Measurements from ENCODE around the gene SEMA7A.

SEMA7A gene

DNA sequence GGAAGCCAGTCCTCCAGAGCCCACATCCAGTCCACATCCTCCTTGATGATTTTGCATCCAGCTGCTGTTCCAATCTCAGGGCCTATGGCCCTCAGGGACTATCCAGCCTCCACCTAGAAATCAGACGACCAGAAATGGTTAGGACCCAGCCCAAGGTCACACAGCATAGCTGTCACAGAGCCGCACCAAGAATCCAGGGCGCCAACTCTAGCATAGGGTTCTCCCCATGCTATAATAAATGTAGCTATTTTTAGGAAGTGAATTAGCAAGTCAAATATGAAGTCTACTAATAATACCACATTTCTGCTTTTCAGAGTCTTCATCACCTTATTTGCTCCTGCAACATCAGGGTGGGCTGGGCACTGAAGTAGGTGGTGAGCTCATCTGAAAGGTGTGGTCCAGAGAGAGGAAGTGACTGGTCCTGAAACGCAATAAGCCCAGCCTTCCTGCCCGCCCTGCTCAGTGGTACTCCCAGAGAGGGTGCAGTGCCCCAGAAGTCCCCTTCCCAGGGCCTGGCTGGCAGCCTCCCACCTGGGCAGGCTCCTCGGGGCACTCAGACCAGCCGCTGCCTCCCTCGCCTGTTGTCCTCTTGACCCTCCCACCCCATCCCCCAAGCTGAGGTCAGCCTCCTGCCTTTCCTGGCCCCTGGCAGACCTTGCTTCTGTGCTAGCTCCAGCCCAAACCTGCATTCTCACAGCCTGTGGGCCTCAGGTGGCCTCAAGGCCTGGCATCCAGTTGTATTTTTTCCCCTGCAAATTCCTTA lies 48.7 kb downstream of the SEMA7A start:
- DNase-seq: peak; percentile 48

DNA sequence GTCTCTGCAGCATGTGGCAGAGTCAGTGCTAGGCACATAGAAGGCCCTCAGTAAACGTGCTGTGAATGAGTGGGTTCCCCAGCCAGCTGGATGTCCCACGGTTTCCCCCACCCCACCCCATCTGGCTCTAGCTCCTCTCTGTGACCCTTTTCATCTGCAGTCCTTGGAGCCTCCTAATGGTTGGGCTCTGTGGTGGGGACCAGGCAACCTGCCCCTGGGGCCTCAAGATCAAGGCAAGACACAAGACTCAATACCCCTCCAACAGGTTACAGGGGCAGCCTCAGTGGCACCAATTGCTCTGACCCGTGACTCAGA lies 49.2 kb downstream of the SEMA7A start:
- no peak for DNase-seq

DNA sequence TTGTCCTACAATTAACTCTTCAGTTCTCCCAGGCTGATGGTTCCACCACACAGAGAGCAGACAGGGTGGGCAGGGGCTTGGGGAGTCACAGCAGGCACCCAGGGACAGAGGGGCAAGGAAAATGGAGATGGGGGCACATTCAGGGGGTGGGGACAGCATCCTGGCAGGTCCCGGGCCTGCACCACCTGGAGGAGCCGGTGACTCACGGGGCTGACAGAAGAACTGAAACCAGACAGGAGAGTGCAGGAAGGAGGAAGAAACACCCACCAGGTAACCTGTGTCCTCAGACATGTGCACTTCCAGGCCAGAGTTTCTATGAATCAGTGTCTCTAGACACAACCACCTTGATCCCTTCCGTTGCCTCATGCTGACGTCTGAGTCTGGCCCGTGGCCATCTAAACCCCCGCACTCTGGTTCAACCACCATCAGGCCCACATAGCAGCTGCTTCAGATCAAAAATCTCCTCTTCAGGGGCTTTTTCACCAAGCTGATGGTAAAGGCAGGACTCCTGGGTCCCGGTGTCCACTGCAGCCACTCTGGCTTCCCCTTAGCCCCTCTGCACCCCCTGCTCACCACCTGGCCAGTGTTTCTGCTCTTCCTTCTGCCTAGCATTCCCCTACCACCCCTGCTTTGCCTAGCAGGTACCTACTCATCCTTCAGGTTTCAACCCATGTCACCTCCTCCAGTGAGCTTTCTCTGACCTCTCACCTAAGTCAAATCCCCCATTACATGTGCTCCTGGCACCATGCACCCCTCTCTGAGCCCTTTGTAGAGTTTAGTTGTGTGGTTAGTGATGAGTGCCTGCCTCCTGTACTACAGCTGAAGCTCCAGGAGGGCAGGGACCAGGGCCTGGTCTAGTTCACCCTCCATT lies 49.8 kb downstream of the SEMA7A start:
- DNase-seq: peak; percentile 67

DNA sequence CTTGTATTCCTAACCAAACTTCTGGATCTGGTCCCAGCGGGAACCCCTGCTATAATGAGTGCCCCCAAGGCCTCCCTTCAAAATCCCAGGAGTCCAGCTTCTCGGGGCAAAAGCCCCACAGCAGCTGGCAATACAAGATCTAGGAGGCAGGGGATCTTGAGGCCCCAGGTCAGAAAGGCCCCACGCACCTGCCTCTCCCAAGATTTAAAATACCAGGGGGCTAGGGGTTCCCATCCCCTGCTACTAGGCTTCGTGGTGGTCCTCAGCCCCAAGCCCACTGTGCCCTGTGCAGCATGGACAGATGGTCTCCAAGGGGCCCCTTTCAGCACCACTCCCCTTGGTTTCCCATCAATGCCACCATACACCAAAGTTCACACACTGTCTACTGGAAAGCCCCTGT lies 50.5 kb downstream of the SEMA7A start:
- DNase-seq: no peak

DNA sequence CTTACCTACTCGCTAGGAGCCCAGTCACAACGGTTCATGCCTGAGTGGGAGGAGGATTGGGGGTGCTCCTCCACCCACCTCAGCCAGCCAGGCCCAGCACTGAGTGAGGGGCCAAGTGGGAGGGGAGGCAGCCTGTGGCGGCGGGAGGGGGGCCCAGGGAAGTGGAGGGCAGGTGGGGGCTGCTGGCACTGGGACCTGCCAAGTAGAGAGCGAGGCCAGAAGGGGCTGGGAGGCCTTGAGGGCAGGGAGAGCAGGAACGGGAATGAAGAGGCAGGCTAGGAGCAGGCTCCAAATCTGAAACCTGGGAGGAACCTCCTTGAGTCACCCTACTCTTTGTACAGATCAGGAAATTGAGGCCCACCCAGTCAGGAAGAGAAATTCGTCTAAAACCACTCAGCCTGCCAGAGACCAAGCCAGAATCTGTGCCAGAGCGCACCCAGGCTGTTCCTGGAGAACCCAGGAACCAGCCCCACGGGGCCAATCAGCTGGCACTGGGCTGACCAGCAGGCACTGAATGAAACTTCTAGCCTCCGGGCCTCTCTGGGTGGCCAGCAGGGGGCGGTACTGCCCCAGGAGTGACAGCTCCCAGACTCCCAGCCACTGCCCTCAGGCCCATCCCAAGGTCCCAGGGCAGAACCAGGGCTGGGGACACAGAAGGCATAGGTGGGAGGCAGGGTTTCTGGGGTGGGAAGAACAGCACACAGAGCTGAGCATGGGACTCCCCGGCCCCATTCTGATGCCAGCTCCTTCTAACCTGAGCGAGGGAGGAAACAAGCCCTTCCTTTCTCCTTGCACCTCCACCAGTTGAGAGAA lies 51.5 kb downstream of the SEMA7A start:
- peak; percentile 87 for DNase-seq

DNA sequence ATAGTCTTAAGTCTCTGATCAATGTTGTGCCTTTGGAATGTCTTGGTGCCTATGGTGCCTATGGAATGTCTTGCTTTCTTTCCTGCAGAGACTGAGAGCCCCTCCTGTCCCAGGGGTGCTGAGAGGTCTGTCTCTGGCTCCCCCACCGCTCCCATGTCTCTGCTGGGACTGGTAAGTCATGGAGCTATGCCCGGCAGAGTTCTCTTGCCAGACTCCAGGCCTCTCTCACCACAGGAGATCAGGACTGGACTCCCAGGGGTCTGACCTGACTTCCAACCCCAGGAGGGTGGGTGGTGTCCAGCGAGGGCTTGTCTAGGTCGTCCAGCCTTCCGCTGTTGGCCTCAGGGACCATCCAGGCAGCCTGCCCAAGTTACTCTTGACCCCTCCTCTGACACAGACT lies 52.3 kb downstream of the SEMA7A start:
- DNase-seq: no peak

DNA sequence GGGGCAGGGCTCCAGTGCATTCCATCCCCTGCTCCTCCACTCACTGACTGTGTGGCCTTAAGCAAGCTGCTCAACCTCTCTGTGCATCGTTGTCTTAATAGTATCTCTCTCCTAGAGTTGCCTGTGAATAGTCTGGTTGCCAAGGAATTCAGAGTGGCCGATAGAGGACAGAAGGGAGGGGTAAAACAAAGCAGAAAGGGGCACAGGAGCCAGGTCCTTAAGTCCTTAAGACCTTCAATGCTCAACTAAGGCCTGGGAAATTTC lies 52.6 kb downstream of the SEMA7A start:
- DNase-seq: no peak

DNA sequence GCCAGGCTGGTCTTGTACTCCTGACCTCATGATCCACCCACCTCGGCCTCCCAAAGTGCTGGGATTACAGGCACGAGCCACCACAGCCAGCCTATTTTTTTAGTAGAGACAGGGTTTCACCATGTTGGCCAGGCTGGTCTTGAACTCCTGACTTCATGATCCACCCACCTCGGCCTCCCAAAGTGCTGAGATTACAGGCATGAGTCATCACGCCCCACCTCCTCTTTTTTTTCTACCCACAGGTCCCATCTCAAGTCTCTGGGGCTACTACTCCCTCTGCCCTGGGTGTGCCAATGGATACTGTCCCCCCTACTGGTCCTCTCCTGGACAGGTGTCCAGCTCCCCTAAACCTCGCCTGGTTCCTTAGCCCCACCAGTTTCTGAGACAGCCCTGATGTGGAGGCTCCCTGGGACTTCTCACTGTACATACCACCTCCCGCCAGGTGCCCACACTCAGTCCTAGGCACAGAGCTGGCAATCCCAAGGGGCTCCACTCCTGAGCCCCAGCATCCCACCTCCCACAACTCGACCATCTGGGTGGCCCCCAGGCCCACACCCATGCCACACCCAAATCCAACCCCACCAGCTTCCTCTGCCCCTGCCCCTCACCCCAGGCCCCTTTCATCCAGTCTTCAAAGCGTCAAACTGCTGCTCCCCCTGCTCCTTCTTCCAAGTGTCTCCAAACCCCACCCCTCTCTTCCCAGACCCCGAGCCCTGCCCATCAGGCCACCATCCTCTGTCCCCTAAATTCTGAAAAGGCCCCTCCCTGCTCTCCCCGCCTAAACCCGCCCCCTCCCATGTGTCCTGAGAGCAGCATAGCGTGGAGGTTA lies 53.2 kb downstream of the SEMA7A start:
- DNase-seq: no peak

DNA sequence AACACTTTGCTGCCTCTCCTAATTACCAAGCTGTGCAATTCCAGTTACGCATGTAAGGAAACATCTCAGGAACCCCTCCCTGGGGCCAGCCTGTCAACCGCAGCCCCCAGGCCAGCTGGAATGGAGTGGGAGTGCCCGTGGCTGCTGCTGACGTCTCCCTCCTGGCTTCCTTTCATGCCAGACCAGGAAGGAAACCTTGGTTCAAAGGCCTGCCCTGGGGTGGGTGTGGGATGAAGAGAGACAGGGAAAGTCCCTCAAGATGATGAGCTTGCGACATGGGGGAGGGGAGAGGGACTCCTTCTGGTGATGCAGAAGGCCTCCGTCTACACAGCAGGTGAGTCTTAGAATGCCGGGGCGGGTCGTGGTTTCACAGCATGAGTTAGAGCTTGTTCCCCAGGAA lies 54.9 kb downstream of the SEMA7A start:
- DNase-seq: peak; percentile 39

DNA sequence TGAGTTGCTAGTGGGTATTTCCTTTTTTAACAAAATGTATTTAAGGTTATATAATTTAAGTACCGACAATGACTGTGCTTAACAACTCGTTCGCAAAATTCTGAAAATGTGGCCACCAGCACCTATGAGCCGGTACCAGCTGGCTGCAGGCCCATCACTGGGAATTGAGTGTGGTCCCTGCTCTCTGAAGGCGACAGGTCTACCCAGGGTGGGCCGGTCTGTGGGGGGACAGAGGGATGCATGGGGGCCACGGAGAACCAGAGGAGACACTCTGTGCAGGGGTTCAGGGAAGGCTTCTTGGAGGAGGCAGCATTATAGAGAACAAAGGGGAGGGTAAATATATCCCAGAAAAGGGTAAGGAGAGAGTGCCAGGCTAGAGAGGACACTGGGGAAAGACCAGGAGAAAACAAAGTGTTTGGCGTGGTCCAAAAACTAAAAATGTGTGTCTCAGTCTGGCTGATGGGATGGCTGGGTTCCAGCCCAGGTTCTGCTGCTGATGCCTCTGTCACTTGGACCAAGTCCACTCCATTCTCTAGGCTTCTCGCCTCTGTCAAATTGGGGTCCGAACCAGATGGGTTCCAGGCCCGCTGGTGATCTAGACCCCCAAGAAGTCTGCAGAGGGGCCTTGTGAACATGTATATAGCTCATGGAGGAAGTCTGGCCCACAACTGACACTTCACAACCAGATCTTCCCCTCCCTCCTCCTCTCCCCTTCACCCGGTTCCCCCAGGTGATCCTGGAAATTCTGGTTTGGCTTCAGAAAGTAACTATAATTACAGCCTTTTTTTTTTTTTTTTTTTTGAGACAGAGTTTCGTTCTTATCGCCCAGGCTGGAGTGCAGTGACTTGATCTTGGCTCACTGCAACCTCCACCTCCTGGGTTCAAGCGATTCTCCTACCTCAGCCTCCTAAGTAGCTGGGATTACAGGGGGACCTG lies 55.7 kb downstream of the SEMA7A start:
- no peak for DNase-seq

DNA sequence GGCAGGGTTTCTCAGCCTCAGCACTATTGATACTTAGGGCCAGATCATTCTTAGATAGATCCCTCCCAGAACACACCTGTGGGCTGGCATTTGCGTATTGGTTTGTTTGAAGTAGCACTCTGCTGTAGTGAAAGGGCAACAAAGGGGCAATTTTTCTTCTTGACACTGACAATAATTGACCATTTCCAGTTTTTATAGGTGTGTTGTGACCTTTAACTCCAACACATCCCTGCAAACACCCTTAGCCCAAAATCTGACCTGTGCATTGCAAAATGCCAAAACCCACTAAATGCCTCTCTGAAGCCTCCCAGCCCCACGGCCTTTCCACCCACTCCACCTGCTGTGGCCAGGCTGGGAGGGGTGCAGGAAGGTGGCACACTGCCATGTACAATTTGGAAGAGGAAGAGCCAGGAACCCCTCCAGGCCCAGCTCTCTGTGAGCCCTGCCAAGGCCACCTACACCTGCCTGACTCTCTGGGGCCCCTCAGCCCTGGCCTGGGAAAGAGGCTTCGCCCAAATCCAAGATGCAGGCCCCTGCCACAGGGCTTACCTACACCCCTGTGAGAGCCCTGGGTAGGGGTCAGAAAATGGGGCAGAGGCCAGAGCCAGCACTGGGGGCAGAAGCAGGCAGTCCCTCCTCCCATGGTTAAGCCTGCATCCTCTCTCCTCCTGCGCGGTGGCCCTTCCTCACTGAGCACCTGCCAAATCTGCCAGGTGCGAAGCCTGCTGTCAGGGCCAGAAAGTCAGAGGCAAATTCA lies 56.8 kb downstream of the SEMA7A start:
- no peak for DNase-seq

DNA sequence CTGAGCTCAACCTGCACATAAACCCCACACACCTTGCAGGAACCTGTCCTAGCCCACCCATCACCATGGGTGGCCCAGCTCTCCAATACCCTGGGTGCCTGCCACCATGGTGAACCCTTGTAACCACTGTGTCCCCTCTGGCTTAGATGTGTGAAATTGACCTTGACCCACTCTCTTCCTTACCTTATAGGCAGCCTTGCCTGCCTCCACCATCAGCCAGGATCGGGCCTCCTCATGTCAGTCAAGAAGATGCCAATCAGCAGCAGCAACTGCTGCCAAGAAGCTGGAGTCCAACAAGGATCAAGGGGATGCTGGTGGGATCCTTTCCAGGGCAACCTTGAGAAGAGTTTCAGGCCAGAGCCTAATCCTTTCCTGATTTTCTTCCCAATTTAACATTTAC lies 57.5 kb downstream of the SEMA7A start:
- no peak for DNase-seq

DNA sequence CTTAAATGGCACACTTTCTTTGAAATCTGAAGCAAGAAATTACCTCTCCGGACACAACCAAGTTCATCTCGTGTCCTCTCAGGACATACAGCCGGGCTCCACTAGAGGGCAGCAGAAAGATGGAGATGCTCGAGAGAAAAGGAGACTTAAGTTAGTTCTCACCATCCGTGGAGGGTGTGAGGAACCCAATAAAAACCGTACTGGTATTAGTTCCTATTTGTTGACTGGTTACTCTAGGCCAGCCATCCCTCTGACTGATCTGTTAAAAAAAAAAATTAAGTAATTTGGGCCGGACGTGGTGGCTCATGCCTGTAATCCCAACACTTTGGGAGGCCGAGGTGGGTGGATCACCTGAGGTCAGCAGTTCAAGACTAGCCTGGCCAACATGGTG lies 58.5 kb downstream of the SEMA7A start:
- DNase-seq: peak; percentile 86

DNA sequence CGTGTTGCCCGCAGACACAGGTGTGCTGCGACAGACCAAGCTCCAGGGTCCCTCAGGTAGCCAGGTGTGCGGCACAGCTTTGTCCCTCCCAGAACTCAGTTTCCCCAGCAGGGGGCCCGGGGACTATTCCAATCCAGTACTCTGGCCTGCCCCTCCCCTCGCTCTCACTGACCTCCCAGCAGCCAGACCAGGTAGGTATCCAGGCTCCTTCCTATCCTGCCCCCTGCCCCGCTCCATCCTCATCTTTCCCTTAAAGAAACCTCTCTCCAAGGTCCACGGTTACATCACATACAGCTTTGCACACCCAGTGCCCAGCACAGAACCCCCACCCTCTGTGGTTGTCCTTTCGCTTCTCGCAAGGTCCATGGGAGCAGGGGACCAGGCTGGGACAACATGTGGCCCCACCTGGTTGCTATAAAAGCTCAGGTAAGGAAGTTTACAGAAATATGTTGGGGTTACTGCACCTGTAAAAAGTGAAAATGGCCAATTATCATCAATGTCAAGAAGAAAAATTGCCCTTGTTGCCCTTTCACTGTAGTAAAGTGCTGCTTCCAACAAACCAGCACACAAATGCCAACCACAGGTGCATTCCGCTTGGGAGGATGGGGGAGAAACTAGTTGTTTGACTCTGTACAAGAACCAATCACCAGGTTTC lies 59.0 kb downstream of the SEMA7A start:
- no peak for DNase-seq

DNA sequence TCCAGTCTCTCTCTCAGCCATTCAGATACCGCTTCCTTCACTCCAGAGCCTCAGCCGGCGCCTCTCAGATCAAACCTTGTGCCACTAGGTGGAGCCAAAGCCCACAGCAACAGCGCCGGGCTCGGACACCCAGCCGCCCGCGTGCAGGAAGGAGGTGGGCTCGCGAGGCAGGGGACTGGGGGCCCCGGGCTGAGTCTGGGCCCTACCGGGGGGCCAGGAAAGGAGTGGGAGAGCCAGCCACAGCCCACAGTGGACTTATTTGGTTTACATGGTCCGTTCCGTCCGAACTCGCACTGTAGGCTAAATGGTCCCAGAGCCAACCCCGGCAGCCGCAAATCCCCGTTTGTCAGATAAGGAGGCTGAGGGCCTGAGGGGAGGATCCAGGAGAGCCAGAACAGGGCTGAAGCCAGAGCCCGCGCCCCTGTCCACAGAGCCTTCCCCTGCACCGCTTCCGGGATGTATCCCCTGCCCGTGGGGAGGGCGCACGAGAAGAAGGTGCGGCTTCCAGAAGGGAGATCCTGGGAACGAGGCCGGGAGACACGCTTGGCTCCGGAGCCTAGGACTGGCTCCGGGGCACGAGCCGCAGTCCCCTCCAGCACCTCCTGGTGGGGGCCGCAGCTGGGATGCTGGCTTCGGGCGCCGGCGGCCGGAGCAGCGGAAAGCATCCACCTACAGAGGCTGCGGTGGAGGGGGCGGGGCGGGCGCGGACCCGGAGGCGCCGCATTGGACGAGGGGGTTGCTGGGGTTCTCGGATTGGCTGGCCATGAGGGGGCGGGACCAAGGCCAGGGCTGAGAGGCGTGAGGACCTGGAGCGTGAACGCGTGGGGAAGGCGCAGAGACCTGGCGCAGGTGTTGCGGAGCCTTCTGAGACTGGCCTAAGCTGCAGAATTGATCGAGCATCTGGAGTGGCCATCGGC lies 59.8 kb downstream of the SEMA7A start:
- peak; percentile 98 for DNase-seq

DNA sequence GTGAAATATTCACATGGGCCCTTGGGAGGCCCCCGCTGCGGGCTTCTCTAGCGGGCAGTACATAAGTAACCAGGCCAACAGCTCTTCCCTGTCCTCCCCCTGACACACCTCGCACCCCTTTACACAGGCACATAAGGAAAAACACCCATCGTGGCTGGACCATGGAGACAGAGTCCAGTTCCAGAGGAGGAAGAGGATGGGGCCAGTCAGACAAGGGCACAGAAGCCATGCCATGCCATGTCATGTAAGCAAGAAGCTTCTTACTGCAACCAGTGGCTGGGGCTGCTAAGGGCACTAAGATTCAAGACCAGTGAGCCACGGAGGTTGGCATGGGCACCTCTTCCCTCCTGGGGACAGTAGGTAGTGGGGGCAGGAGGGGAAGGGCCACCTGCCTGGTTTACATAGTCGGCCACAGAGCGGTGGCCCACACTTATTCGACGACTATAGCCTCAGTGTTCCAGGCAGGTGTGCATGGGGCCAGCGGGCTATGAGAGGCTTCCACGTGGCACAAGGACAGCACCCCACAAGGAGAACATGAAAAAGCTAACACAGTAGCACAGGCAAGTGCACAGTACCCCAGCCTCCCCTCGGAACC lies 60.6 kb downstream of the SEMA7A start:
- DNase-seq: no peak

DNA sequence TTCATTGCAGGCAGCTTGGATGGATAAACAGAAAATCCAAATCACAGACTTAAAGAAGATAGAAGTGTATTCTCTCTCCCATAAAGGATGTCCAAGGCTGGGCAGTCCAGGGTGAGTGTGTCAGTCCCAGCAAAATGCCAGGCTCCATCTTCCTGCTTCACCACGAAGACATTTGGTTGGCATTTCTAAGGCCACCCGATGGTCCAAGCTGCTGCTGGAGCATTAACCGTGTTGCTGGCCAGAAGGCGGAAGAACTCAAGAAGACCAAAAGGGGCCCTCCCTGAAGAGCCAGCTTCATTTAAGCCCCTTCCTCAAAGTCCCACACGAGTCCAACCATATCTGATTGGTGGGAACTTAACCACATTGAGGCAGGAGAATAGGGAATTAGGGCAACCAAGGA lies 63.3 kb downstream of the SEMA7A start:
- DNase-seq: no peak

DNA sequence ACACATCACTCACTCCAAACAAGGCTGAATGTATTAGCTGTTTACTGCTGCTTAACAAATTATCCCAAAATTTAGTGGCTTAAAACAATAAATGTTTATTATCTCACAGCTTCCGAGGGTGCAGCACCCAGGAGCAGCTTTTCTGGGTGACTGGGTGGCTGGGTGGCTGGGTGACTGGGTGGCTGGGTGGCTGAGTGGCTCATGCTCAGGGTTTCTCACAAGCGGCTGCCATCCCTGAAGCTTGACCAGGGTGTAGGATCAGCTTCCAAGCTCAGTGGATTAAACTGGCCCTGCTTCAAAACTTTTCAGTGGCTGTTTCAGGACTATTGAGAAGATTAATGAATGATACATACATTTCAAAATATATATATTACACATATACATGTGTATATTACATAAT lies 64.0 kb downstream of the SEMA7A start:
- DNase-seq: no peak

Data from CD4-positive, alpha-beta T cell treated with Interleukin-17A for 4 hours (primary cell).